Neural crest cell (in vitro differentiated cells): Measurements from ENCODE around the gene TNIK. TPM values are rescaled to one million over a fixed set of nuclear protein-coding genes. Genes with fewer than 3 reads are reported as not detected.

Experiments used
- DNase-seq: peaks from one replicate; pipeline ENCODE4 v3.0.0; 2021; ENCODE audit warnings: low read depth, mixed read lengths, low spot score
- H3K27ac Mint-ChIP-seq: one replicate; pipeline ENCODE4 v1.8.0; 2021; ENCODE audit warnings: mild to moderate bottlenecking, mixed read lengths; ENCODE audit not compliant: unreplicated experiment
- H3K27me3 Mint-ChIP-seq: 2 replicates; pipeline ENCODE4 v1.8.0; 2021; ENCODE audit warnings: low read depth, mild to moderate bottlenecking, mixed read lengths
- H3K36me3 Mint-ChIP-seq: 2 replicates; pipeline ENCODE4 v1.8.0; 2021; ENCODE audit warnings: low read depth, mild to moderate bottlenecking, mixed read lengths
- H3K4me1 Mint-ChIP-seq: 2 replicates; pipeline ENCODE4 v1.8.0; 2021; ENCODE audit warnings: mixed read lengths
- H3K4me3 Mint-ChIP-seq: one replicate; pipeline ENCODE4 v1.8.0; 2021; ENCODE audit warnings: mild to moderate bottlenecking, mixed read lengths
- H3K9me3 Mint-ChIP-seq: 2 replicates; pipeline ENCODE4 v1.8.0; 2021; ENCODE audit warnings: mixed read lengths
- total RNA-seq: library from RNA; stranded (reverse); gene quantifications from 2 replicates; pipeline ENCODE4 v1.2.1, GENCODE V29; 2021
- TF ChIP-seq, protein P1 (sequence below): fragments of 200-600 bp; sonication (generic); conservative IDR thresholded peaks from 2 replicates; pipeline ENCODE4 v1.5.0; 2021; ENCODE audit warnings: antibody characterized with exemption, mild to moderate bottlenecking

The TNIK gene
- total RNA-seq, 1 donor from 2014 or later, result 32.3 TPM

DNA sequence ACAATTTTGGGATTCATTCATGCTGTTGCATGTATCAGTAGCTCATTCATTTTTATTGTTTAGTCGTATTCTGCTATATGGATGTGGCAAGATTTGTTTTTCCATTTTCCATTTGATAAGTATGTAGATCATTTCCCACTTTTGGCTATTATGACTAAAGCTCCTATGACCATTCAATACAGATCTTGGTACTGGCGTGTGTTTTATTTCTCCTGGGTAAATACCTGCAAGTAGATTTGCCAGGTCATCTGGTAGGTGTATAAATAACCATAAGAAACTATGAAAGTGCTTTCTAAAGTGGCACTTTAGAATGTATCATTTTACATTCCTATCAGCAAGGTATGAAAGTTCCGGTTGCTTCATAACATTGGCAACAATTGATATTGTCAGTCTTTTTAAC lies 124.6 kb downstream of the TNIK start:
- DNase-seq, result no peak
- TF ChIP-seq, protein P1, sequence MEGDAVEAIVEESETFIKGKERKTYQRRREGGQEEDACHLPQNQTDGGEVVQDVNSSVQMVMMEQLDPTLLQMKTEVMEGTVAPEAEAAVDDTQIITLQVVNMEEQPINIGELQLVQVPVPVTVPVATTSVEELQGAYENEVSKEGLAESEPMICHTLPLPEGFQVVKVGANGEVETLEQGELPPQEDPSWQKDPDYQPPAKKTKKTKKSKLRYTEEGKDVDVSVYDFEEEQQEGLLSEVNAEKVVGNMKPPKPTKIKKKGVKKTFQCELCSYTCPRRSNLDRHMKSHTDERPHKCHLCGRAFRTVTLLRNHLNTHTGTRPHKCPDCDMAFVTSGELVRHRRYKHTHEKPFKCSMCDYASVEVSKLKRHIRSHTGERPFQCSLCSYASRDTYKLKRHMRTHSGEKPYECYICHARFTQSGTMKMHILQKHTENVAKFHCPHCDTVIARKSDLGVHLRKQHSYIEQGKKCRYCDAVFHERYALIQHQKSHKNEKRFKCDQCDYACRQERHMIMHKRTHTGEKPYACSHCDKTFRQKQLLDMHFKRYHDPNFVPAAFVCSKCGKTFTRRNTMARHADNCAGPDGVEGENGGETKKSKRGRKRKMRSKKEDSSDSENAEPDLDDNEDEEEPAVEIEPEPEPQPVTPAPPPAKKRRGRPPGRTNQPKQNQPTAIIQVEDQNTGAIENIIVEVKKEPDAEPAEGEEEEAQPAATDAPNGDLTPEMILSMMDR, result no peak
- Mint-ChIP-seq H3K27me3 (no peaks in the 10 kb centered on the region), H3K4me1 (peaks cover 32% of the 10 kb centered on the region), H3K9me3 (peaks cover 2% of the 10 kb centered on the region), H3K4me3 (no peak overlapping the region), H3K27ac (no peak overlapping the region), H3K36me3 (peaks cover 9% of the 10 kb centered on the region)

DNA sequence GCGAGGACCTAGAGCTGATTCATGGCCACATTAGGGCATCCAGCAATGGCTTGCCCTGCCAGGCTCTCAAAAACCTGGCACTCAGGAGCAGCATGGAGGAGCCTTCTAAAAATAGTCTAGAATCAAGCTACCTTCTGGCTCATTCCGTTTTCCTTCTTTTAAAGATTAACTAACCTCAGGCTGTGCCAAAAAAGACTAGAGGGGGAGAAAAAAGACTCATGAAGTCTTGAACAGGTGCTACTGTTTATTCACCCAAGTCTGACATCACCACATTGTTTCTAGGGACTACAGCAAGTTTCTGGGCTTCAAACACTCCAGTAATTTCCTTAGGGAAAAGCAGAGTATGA lies 125.8 kb downstream of the TNIK start:
- peaks cover 9% of the 10 kb centered on the region for H3K36me3 Mint-ChIP-seq
- peaks cover 43% of the 10 kb centered on the region for H3K4me1 Mint-ChIP-seq
- no peak overlapping the region for H3K4me3 Mint-ChIP-seq
- H3K9me3 Mint-ChIP-seq, result peaks cover 2% of the 10 kb centered on the region
- H3K27ac Mint-ChIP-seq, result no peak overlapping the region
- no peak for DNase-seq
- TF ChIP-seq, protein P1, result no peak
- no peaks in the 10 kb centered on the region for H3K27me3 Mint-ChIP-seq

DNA sequence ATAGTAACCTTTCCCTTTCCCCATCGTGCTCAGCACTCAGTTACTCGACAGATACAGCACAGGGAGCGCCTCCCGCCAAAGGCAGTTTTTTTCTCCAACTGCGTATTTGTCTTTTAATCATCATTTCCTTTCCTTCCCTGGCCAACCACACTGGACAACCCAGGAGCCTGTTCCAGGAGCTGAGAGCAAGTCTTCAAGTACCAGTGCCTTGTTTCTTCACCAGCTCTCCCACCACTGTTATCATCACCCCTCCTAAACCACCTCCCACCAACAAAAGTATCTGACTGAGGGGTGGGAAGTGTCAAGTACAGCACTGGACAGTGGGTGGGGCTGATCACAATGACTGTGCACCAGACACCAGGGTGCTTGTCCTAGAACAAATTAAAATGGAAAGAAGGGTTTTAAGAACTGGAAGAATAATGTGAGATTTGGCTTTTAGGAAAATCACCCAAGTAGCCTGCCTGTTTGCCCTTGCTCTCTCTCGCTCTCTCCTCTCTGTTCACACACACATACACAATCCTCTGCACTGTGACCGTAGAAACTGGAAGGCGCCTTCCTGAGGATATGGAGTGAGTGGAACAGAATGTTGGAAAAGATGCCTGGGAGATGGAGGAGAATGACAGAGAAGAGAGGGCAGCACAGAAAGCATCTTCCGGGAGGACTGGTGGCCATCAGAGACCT lies 126.3 kb downstream of the TNIK start:
- H3K4me3 Mint-ChIP-seq, result no peak overlapping the region
- DNase-seq, result no peak
- H3K27ac Mint-ChIP-seq, result peak overlapping the region; percentile 3
- H3K9me3 Mint-ChIP-seq, result peaks cover 2% of the 10 kb centered on the region
- TF ChIP-seq, protein P1, result no peak
- no peaks in the 10 kb centered on the region for H3K27me3 Mint-ChIP-seq
- H3K36me3 Mint-ChIP-seq, result peaks cover 6% of the 10 kb centered on the region
- peaks cover 48% of the 10 kb centered on the region for H3K4me1 Mint-ChIP-seq

DNA sequence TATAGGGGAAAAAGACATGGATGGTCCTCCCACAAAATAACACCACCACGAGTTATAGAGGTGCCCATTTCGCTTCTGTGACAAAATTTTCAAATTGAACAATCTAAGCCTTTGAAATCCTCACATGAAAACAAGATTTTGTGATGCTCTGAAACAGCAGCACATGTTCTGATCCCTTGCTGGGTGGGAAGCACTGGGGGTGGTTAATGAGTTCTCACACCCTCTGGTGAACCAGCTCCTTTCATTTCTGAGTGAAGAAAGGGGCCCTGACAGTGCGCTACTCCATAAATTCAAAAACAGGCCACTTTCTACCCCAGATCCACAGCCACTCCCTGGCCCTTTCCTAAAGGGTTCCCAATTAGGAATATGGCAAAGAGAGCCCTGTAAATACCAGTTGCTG lies 129.3 kb downstream of the TNIK start:
- Mint-ChIP-seq H3K4me1 (peaks cover 55% of the 10 kb centered on the region), H3K4me3 (no peak overlapping the region), H3K27me3 (no peaks in the 10 kb centered on the region), H3K9me3 (peaks cover 2% of the 10 kb centered on the region), H3K36me3 (peaks cover 3% of the 10 kb centered on the region), H3K27ac (no peak overlapping the region)
- TF ChIP-seq, protein P1, result no peak
- DNase-seq, result no peak

DNA sequence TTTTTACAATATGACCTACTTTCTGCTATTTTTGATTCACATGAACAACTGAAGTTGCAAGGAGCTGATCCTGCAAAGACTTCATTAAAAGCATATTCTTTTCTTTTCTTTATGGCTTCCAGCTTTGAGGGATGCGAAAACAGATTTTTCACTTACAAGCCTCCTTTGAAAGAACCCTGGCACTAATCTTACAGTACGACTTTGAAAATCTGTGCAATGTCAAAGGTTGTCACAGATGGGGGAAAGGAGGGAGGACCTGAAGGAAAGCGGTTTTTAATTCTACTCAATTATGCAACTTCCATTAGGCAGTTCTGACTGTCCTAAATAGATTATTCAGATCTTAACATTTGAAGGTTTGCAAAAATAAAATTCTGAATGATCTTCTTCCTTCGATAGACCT lies 130.5 kb downstream of the TNIK start:
- H3K27ac Mint-ChIP-seq, result no peak overlapping the region
- DNase-seq, result no peak
- TF ChIP-seq, protein P1, result no peak
- H3K4me3 Mint-ChIP-seq, result no peak overlapping the region
- no peaks in the 10 kb centered on the region for H3K9me3 Mint-ChIP-seq
- peaks cover 46% of the 10 kb centered on the region for H3K4me1 Mint-ChIP-seq
- no peaks in the 10 kb centered on the region for H3K36me3 Mint-ChIP-seq
- H3K27me3 Mint-ChIP-seq, result no peaks in the 10 kb centered on the region
